HEK293T (cell line): ENCODE results near the gene ADGRD1.

Experiments used
- BHLHE40 ChIP-seq: fragments of 450-650 bp; IDR thresholded peaks from 2 replicates; pipeline ENCODE4 v1.6.1; 2016; ENCODE audit warnings: mild to moderate bottlenecking, moderate library complexity, borderline replicate concordance
- ELF4 ChIP-seq: fragments of 450-650 bp; IDR thresholded peaks from 2 replicates; pipeline ENCODE4 v1.6.1; 2017; ENCODE audit warnings: antibody characterized with exemption
- FOXK2 ChIP-seq: fragments of 450-650 bp; IDR thresholded peaks from 2 replicates; pipeline ENCODE4 v1.6.1; 2016; ENCODE audit warnings: mild to moderate bottlenecking
- FOXM1 ChIP-seq: fragments of 450-650 bp; IDR thresholded peaks from 2 replicates; pipeline ENCODE4 v1.6.1; 2017; ENCODE audit warnings: mild to moderate bottlenecking, borderline replicate concordance
- HDGF ChIP-seq: fragments of 450-650 bp; IDR thresholded peaks from 2 replicates; pipeline ENCODE4 v1.6.1; 2017; ENCODE audit warnings: antibody characterized with exemption, borderline replicate concordance
- LEF1 ChIP-seq: fragments of 450-650 bp; IDR thresholded peaks from 2 replicates; pipeline ENCODE4 v1.6.1; 2017; ENCODE audit warnings: mild to moderate bottlenecking, borderline replicate concordance
- NFRKB ChIP-seq: fragments of 450-650 bp; IDR thresholded peaks from 2 replicates; pipeline ENCODE4 v1.6.1; 2016; ENCODE audit warnings: mild to moderate bottlenecking, moderate library complexity
- PKNOX1 ChIP-seq: fragments of 450-650 bp; IDR thresholded peaks from 2 replicates; pipeline ENCODE4 v1.6.1; 2016
- SP1 ChIP-seq: fragments of 450-650 bp; IDR thresholded peaks from 2 replicates; pipeline ENCODE4 v1.6.1; 2017
- SUZ12 ChIP-seq: fragments of 450-650 bp; IDR thresholded peaks from 2 replicates; pipeline ENCODE4 v1.6.1; 2016; ENCODE audit warnings: mild to moderate bottlenecking
- TARDBP ChIP-seq: fragments of 450-650 bp; IDR thresholded peaks from 2 replicates; pipeline ENCODE4 v1.6.1; 2016

GRCh38 chr12:131043401-131043871 is 89.7 kb downstream of the ADGRD1 start:
- TF ChIP-seq PKNOX1 (no peak), NFRKB (no peak), TARDBP (no peak), FOXM1 (no peak), ELF4 (no peak), FOXK2 (no peak), BHLHE40 (no peak), SP1 (no peak), SUZ12 (no peak), HDGF (no peak), LEF1 (no peak)
